RWPE1 (cell line): ENCODE measurements around the gene FPR1.

Experiments used
- CTCF ChIA-PET: fragments of 350-600 bp; sonication (Branson Sonifier 250); formaldehyde crosslinking; extraction: SDS; loops from one replicate; lab custom pipeline; 2021; lab: Yijun Ruan, JAX
- POLR2A ChIA-PET: fragments of 400-600 bp; formaldehyde crosslinking; extraction: SDS; loops from one replicate; lab custom pipeline; 2020; ENCODE audit warnings: antibody characterized with exemption; ENCODE audit not compliant: low non-redundant PET; lab: Yijun Ruan, JAX
- DNase-seq: peaks from one replicate; pipeline ENCODE4 v3.0.0; 2012; ENCODE audit warnings: low spot score
- H3K27ac ChIP-seq: fragments of 450-650 bp; 2 replicates; pipeline ENCODE4 v1.5.1; 2017
- CTCF ChIP-seq: fragments of 450-650 bp; conservative IDR thresholded peaks from 2 replicates; pipeline ENCODE4 v1.5.1; 2017; ENCODE audit warnings: low read depth, mild to moderate bottlenecking

FPR1 gene

GRCh38 chr19:51702103-51702824 lies 49.4 kb downstream of the FPR1 start:
- POLR2A ChIA-PET, result interaction anchor here (0.6 to 1.2 kb wide), 2 partner anchors 13 to 15 kb away, joined by 3 read pairs; no protein-coding TSS in a partner anchor
- H3K27ac ChIP-seq, result peak overlapping the region; percentile 90
- no peak for TF ChIP-seq CTCF
- DNase-seq, result peak; percentile 87
- CTCF ChIA-PET, result interaction anchor here (0.7 to 1.6 kb wide), 2 partner anchors 10 to 33 kb away, joined by 3 read pairs; no protein-coding TSS in a partner anchor

- POLR2A ChIA-PET, result interaction anchor here (1.2 kb wide), 1 partner anchor 13 kb away, joined by 3 read pairs; no protein-coding TSS in a partner anchor
- no peak for TF ChIP-seq CTCF
- peak overlapping the region; percentile 90 for H3K27ac ChIP-seq
- no peak for DNase-seq
- CTCF ChIA-PET, result interaction anchor here (1.6 kb wide), 1 partner anchor 32 kb away, joined by 3 read pairs; no protein-coding TSS in a partner anchor
Observed at GRCh38 chr19:51701468-51702100, 50.1 kb downstream of the FPR1 start.

GRCh38 chr19:51699170-51699569 lies 52.5 kb downstream of the FPR1 start:
- H3K27ac ChIP-seq, result 0 out of 2 replicates have a peak overlapping the region, but pooled peaks have one; percentile 25
- CTCF ChIA-PET, result no interaction called here
- DNase-seq, result no peak
- TF ChIP-seq CTCF, result no peak
- POLR2A ChIA-PET, result no interaction called here

GRCh38 chr19:51698296-51698695 lies 53.4 kb downstream of the FPR1 start:
- ChIA-PET CTCF (no interaction called here), POLR2A (no interaction called here)
- H3K27ac ChIP-seq, result peak overlapping the region; percentile 32; the same call in 1 of the 2 replicates
- no peak for TF ChIP-seq CTCF
- no peak for DNase-seq

- TF ChIP-seq CTCF, result no peak
- ChIA-PET POLR2A (no interaction called here), CTCF (no interaction called here)
Observed at GRCh38 chr19:51697169-51697776, 54.4 kb downstream of the FPR1 start.

GRCh38 chr19:51696606-51697005 lies 55.1 kb downstream of the FPR1 start:
- no peak for TF ChIP-seq CTCF
- peak overlapping the region; percentile 34 for H3K27ac ChIP-seq
- ChIA-PET CTCF (no interaction called here), POLR2A (no interaction called here)
- DNase-seq, result no peak

More at GRCh38 chr19:51697169-51697776, 54.4 kb downstream of the FPR1 start:
- peak overlapping the region; percentile 34 for H3K27ac ChIP-seq
- no peak for DNase-seq
